Measurements from ENCODE around the gene RNF113B.

Gene RNF113B

DNA sequence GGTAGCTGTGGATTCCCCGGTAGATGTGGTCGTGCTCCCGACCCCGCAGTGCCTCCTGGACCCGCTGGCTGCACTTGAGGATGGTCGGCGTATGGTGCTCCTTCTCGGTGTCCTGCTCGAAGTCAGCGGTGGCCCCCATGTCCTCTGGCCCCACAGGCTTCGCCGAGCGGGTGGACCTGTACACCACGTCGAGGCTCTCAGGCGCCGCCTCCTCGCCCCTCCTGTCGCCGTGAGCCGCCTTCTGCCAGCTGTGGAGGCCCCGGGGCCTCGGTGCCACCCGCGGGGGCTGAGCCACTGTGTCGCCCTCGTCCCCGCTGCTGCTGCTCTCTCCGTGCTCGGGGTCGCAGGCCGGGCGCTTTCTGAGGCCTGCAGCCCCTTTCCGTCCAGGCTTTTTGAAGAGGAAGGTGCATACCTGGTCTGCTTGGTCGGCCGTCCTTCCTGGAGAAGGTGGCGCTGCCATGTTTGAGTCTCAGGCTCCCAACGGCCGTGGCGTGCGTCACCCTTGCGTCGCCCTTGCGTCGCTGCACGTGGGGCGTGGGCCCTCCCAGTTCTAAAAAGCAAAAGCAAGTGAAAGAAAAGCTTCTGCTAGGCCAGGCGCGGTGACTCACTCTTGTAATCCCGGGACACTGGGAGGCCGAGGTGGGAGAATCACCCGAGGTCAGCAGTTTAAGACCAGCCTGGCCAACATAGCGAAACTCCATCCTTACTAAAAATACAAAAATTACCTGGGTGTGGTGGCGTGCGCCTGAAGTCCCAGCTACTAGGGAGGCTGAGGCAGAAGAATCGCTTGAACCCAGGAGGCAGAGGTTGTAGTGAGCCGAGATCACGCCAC lies at the start of gene RNF113B:
RNF113B (minus strand) TSS at position 493 of the 832 bp plus-strand sequence; CDS start at position 460, 33 bp downstream.
- Histone ChIP-seq H3K36me3 (ENCODE audit: control insufficient read depth, low read length) (no peaks in the 10 kb centered on the region), H3K27me3 (ENCODE audit: control insufficient read depth, low read length) (no peaks in the 10 kb centered on the region), H3K27ac (ENCODE audit: low read depth, low read length) (no peak within 1 kb of the TSS), H3K9me2 (replicated peaks; ENCODE audit: control insufficient read depth, low read length) (no peaks in the 10 kb centered on the region), H3K4me2 (ENCODE audit: low read length) (no peak within 1 kb of the TSS), H3K4me1 (ENCODE audit: control insufficient read depth, low read length) (no peaks in the 10 kb centered on the region), H3K9me3 (ENCODE audit: control insufficient read depth, insufficient read depth, low read length) (no peaks in the 10 kb centered on the region), H4K20me1 (ENCODE audit: control insufficient read depth, insufficient read depth, low read depth, low read length) (no peaks in the 10 kb centered on the region), H3F3A (ENCODE audit: control insufficient read depth, insufficient read depth) (no peaks in the 10 kb centered on the region), H3K79me2 (ENCODE audit: control insufficient read depth, low read length) (no peaks in the 10 kb centered on the region), H3K4me3 (ENCODE audit: low read length) (no peak within 1 kb of the TSS)
- TF ChIP-seq, protein P1, sequence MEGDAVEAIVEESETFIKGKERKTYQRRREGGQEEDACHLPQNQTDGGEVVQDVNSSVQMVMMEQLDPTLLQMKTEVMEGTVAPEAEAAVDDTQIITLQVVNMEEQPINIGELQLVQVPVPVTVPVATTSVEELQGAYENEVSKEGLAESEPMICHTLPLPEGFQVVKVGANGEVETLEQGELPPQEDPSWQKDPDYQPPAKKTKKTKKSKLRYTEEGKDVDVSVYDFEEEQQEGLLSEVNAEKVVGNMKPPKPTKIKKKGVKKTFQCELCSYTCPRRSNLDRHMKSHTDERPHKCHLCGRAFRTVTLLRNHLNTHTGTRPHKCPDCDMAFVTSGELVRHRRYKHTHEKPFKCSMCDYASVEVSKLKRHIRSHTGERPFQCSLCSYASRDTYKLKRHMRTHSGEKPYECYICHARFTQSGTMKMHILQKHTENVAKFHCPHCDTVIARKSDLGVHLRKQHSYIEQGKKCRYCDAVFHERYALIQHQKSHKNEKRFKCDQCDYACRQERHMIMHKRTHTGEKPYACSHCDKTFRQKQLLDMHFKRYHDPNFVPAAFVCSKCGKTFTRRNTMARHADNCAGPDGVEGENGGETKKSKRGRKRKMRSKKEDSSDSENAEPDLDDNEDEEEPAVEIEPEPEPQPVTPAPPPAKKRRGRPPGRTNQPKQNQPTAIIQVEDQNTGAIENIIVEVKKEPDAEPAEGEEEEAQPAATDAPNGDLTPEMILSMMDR (IDR thresholded peaks at IDR 0.05; ENCODE audit: low read depth, low read length, poor library complexity, severe bottlenecking) = no peak
- TF ChIP-seq EZH2phosphoT487 (IDR thresholded peaks at IDR 0.05; ENCODE audit: borderline replicate concordance, low read length) = no peak

DNA sequence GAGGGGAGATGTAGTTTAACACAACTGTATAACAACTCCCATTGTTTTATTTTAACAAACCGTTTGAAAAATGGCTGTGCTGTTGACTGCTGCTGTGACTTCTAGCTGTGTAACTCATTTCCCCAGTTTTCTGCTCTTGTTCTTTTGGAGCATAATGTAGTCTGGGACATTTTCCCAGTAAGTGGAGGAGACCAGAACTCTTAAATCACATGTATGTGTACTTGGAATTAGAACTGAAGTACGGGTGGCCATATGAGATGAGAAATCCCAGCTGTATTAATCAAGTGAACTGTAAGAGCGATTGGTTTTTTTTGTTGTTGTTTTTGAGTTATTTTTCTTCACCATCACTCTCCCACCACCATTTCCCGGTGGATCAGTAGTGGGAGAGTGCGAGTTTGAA lies 49.4 kb upstream of the RNF113B start:
- no peaks in the 10 kb centered on the region for H3K27me3 ChIP-seq (ENCODE audit: control insufficient read depth, low read length)
- no peaks in the 10 kb centered on the region for H3K79me2 ChIP-seq (ENCODE audit: control insufficient read depth, low read length)
- H3K9me3 ChIP-seq (ENCODE audit: control insufficient read depth, insufficient read depth, low read length) = no peaks in the 10 kb centered on the region
- TF ChIP-seq, protein P1 (IDR thresholded peaks at IDR 0.05; ENCODE audit: low read depth, low read length, poor library complexity, severe bottlenecking) = no peak
- TF ChIP-seq EZH2phosphoT487 (IDR thresholded peaks at IDR 0.05; ENCODE audit: borderline replicate concordance, low read length) = no peak
- H3F3A ChIP-seq (ENCODE audit: control insufficient read depth, insufficient read depth) = no peaks in the 10 kb centered on the region
- H4K20me1 ChIP-seq (ENCODE audit: control insufficient read depth, insufficient read depth, low read depth, low read length) = no peaks in the 10 kb centered on the region
- no peak overlapping the region for H3K27ac ChIP-seq (ENCODE audit: low read depth, low read length)
- no peaks in the 10 kb centered on the region for H3K4me1 ChIP-seq (ENCODE audit: control insufficient read depth, low read length)
- H3K36me3 ChIP-seq (ENCODE audit: control insufficient read depth, low read length) = no peaks in the 10 kb centered on the region
- no peaks in the 10 kb centered on the region for H3K9me2 ChIP-seq (replicated peaks; ENCODE audit: control insufficient read depth, low read length)
- no peak overlapping the region for H3K4me3 ChIP-seq (ENCODE audit: low read length)
- H3K4me2 ChIP-seq (ENCODE audit: low read length) = no peak overlapping the region

DNA sequence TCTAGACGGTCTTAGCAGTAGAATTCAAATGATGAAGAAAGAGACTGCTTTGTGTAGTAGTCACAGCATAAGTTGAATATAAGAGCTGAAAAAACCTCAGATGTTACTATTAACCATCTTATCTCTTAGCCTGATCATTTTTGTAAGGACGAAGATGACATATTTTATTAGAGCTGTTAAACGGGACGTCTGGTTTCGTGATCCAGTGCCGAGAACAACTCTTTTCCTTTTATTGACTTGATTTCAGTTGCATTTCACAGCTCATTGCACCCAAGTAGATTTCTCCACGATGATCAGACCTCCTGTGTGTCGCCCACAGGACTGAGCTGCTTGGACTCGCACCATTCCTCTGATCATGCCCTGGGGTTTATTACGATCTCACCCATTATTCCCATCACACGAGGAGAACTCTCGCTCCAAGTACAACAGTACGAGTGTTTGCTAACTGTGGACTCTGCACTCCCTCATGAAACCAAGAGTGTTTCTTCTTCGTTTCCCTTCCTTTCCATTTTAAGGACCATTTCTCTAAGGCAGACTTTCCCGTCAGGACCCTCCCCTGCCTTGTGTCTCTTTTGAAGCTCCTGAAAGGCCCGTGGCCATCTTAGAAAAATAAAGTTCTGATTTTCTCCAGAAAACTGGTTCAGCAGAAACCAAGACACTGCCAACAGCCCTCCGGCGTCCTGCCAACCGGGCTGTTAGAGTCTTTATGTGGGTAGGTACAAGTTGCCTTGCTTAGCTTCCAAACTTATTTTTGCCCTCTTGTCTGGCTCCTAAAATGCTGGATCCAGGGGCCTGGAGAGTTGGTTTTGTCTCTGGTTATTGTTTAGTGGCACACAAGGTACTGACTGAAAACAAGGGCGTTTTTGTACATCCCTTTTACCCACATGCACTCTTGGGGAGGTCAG lies 48.2 kb upstream of the RNF113B start:
- Histone ChIP-seq H3K9me2 (replicated peaks; ENCODE audit: control insufficient read depth, low read length) (no peaks in the 10 kb centered on the region), H3K27me3 (ENCODE audit: control insufficient read depth, low read length) (no peaks in the 10 kb centered on the region), H3K4me2 (ENCODE audit: low read length) (no peak overlapping the region), H3K9me3 (ENCODE audit: control insufficient read depth, insufficient read depth, low read length) (no peaks in the 10 kb centered on the region), H3K27ac (ENCODE audit: low read depth, low read length) (no peak overlapping the region), H3K36me3 (ENCODE audit: control insufficient read depth, low read length) (no peaks in the 10 kb centered on the region), H3F3A (ENCODE audit: control insufficient read depth, insufficient read depth) (no peaks in the 10 kb centered on the region), H4K20me1 (ENCODE audit: control insufficient read depth, insufficient read depth, low read depth, low read length) (no peaks in the 10 kb centered on the region), H3K4me3 (ENCODE audit: low read length) (no peak overlapping the region), H3K4me1 (ENCODE audit: control insufficient read depth, low read length) (no peaks in the 10 kb centered on the region), H3K79me2 (ENCODE audit: control insufficient read depth, low read length) (no peaks in the 10 kb centered on the region)
- TF ChIP-seq, protein P1 (IDR thresholded peaks at IDR 0.05; ENCODE audit: low read depth, low read length, poor library complexity, severe bottlenecking) = no peak
- TF ChIP-seq EZH2phosphoT487 (IDR thresholded peaks at IDR 0.05; ENCODE audit: borderline replicate concordance, low read length) = no peak

Measured in DOHH2 (cell line).